GM18502 (cell line): ENCODE results near the gene TMPRSS6.

Experiments
- ATAC-seq: cut with Tn5 transposase; IDR thresholded peaks from one replicate; pipeline ENCODE4 v1.9.1; 2021; ENCODE audit warnings: mild to moderate bottlenecking; ENCODE audit not compliant: unreplicated experiment, poor library complexity

Gene TMPRSS6

DNA sequence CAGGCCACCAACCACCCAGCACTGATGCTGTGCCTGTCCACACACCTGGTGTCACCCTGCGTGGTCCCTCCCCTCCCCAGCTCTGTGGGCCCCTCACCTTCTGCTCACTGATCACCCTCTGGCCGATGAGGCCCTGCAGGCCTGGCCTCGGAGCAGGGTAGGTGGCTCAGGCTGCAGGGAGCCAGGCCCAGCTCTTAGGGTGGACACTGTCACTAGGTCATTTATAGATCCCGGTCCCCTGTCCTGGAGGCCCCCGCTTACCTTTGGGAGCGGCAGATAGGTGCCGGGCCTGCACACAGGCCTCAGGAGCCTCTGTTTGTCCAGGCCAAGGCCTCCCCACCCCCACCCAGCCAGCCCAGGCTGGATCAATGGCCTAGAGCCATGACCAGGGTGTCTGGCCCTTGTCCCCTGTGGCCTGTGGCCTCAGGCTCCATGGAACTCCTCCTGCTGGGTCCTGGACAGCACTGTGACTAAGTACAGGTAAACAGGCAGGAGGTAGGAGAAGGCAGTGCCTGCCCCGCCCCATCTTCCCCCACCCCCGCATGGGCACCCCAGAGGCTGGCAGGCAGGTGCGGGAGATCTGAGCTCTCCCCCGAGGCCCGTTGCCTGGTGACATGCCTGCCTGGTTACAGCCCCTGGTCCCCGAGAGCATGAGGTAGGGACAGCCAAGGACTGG lies at the start of gene TMPRSS6:
TMPRSS6 (minus strand) TSS at position 472 of the 676 bp plus-strand sequence. CDS start 6,296 bp downstream, outside the sequence.
- ATAC-seq = no peak

DNA sequence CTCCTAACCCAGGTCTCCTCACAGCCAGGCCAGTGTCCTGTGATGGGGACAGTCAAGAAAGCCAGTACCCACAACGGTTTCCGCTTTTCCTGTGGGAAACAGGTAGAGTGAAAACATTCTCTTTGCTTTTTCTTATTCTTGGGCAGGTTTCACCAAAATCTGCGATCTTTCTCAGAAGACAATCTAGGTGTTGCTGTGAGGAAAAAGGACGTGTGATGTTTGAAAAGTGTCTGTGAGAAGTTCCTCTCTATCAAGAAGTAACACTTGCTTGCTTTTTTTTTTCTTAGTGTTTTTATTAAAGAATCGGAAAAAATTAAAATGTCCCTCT lies 49.4 kb upstream of the TMPRSS6 start:
- no peak for ATAC-seq

DNA sequence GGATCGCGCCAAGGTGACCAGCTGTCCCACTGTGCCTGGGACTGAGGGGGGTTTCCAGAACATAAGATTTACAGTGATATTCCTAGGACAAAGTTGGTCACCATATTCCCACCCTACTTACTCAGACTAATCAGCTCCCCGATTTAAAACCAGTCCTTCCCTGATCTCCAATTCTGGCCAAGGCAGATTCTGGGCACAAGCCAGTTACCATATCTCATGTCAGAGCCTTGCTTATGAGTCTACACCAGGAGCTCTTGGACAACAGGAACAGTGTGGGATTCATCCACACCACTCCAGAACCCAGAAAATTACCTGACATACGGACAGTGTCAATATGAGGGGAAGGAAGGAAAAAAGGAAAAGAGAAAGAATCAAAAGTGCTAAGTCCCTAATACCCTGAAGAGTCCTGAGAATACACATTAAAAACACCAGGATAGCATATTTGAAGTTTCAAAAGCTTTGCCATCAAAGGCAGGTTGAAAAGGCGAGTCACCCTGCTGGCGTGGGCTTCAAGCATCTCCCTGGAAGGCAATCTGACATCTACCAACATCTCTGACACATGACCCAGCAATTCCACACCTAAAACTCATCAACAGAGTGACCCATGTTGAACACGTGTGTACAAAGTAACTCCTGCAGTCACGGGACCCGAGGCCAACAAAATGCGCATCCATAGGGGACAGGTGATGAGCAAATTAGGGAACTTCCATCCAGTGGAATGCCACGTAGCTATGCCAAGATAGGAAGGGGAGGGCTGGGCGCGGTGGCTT lies 48.2 kb upstream of the TMPRSS6 start:
- ATAC-seq = no peak

DNA sequence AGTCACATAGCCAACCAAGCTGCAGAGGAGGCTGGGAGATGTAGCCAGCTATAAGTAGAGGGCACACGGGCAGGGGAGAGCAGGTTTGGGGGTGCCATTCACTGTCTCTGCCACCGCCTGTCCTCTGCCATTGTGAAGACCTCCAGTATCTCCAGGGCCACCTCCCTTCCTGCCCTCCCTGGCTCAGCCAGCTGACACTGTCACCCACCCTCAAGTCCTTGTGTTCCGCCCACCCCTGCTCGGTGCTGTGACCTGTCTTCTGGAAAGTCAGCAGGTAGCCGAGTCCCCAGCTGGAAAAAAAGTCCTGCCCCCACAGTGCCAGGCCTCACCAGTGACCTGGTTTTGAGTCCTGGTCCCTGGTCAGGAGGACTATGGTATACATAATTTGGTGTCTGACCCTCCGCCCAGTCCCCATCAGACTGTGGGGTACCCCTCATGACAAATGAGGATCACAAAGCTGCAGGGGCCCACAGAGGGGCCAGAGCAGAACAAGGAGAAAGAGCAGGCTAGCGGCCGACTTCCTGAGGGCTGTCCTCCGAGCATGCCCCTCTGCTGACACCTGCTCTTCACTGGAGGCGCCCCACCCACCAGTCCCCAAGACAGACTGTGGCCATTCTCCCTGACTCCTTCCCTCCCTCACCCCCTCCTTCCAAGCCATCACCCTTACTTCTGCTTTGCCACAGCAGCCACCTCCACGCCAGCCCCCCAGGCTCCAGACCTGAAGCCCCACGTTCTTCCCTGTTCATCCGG lies 47.3 kb upstream of the TMPRSS6 start:
- no peak for ATAC-seq

DNA sequence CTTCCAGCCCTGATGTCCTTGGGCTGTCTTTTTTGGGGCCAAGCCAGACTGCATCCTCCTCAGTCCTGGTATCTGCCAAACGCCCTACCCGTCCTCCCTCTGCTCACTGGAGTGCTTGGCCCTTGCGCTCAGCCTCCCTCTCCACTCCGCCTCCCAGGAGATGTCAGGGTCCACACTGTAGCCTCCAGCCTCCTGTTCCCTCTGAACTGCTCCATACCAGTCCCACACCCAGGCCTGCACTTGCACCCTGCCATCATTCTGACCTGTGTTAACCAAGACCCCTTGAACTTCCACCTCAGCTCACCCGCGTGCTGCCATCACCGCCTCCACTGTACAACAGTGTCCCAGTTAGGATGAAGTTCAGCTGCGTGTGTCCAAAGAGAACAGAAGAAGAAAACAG lies 46.5 kb upstream of the TMPRSS6 start:
- no peak for ATAC-seq

DNA sequence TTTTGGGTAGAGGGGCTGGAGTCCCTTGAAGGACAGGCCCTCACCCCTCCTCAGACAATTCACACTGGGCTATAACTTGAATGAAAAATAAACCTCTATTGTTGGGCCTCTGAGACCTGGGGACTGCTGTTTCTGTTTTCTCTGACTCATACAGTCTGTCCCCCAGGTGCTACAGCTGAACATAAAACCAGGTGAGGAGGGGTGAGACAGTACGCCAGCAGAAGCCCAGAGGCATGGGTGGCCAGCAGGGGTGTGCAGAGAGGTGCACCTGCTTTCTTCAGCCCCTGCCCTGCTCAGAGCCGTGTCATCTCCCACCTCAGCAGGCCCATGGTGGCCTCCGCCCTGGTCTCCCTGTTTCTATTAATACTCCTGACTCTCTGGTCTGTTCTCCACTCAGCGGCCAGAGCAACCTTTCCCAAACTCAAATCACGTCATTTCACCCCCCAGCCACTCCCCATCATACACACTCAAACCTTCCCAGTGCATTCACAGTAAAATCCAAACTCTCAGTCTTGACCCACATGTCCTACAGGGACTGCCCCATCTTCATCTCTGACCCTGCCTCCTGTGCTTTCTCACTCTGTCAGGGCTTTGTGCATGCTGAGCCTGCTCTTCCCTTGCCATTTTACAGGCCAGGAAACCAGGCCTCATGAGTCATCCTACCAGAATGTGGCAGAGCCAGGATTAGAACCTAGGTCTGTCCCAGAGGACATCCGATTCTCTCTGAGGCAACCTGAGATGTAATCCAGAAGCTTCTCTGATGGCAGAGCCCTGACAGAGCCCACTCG lies 45.6 kb upstream of the TMPRSS6 start:
- ATAC-seq = no peak

DNA sequence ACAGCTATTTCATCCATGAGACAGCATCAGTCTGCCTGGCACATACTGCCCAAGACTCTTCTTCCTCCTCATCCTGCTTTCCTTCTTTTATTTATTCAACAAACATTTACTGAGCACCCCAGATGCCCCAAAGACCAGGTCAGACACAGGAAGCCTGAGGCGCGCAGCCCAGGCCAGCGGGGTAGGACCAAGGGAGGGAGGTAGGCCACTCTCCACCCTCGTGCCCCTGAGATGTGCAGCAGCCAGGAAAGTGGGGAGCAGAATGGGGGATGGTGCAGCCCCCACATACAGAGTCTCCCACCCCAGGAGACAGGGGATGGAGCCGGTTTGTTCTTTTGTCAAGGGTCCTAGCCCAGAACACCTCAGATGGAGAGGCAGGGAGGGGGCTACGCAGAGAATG lies 44.4 kb upstream of the TMPRSS6 start:
- ATAC-seq = no peak

DNA sequence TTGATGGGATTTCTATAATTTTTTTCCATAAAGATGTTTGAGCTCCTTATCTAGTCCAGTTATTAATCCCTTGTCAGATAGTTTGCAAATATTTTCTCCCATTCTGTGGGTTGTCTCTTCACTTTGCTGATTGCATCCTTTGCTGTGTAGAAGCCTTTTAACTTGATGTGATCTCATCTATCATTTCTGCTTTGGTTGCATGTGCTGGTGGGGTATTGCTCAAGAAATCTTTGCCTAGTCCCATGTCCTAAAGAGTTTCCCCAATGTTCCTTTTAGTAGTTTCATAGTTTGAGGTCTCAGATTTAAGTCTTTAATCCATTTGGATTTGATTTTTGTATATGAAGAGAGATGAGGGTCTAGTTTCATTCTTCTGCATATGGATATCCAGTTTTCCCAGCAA lies 41.9 kb upstream of the TMPRSS6 start:
- no peak for ATAC-seq

DNA sequence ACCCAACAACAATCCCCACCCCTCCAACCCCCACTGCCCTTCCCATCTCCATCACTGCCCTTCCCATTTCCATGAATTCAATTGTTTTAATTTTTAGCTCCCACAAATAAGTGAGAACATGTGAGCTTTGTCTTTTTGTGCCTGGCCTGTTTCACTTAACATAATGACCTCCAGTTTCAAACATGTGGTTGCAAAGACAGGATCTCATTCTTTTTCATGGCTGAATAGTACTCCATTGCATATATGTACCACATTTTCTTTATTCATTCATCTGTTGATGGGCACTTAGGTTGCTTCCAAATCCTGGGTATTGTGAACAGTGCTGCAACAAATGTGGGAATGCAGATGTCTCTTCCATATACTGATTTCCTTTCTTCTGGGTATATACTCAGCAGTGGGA lies 41.2 kb upstream of the TMPRSS6 start:
- no peak for ATAC-seq

DNA sequence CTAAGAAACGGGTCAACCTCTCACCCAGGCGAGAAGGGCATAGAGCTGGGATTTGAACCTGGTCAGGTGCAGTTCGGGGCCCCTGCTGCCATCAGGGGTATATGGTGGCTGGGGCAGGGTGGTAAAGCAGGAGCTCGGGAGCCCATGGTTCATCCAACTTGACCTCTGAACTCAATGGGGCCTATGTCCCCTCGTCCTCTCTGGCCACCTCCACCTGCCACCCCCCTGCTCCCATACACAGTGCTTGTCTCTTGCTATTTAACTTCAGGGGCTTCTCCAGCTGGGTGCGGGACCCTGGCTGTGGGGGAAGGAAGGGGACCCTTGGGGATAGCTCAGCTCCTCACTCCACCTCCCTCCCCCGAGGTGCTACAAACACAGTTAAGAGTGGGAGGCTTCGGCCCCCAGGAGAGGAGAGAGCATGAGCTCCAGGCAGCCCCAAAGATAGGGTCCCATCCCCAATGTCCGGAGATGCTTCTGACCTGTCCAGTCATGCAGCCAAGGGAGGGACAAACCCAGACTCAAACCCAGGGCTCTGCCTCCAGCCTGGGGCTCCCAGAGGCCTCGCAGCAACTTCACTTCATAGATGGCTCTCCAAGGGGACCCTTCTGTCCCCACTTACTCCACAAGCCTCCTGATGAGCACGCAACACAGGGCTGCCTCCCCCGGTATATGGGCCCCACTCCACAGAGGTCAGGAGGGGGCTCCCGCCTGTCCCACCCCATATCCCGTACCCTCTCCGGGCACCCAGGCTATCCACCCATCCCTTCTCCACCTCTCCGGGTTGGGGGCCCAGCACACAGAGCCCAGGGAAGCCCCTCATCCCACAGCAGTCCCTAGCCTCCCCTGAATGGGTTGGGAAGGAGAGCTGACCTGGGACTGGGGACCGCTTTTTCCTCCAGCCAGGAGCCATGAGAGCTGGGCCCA lies 39.5 kb upstream of the TMPRSS6 start:
- ATAC-seq = peak; percentile 12

DNA sequence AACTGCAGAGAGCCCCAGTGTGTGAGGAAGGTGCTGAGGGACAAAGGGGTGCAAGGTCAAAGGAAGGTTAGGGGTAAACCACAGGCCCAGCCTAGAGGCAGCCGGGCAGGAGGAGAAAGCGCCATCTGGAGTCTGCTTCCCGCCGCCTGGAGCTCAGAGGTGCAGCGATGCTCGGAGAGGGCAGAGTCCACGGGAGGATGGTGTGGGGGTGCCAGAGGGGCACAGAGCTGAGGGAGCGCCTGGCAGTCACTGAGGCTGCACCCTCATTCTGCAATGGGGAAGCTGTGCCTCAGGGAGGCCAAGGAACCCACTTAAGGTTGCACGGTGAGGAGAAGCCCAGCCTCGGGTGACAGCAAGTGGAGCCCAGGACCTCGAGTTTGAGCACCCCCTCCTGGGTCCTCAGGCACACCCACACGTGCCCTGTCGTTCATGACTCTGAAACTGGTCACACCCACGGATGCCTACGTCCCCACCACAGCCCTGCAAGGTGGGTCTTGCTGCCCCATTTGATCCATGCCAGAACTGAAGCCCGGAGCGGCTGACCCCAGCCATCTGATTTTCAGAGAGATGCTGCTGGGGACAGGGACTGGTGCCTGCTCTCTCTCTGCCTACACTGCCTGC lies 38.6 kb upstream of the TMPRSS6 start:
- ATAC-seq = no peak

DNA sequence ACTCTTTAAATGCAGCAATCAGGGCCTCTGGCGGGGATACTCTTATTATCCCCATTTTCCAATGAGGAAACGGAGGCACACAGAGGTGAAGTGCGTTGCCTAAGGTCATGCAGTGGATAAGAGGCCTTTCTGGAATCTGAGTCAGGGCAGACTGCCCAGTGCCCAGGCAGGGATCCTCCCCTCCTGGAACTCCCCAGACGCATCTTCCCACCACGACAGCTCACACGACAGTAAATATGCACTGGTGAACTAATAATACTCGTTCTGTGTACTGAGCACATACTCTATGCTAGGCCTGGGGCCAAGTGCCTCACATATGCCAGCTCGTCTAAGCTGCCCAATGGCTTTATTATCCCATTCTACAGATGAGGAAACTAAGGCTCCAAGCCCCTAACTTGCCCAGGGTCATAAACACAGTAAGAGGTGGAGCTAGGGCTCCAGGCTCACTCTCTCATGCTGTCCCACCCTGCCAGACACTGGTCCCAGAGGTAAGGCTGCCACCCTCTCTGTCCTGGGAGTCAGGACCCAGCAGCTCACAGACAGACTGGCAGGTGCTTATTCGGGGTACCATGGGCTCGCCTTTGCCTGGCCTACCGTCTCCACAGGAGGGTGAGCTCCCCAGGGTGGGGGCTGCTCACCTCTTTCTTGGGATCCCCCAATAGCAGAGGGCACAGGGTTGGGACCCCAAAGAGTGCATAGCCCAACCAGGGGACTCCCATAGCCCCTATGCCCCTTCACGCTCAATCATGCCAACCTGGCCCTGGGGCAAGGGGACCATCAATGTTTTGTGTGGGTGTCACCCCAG lies 37.9 kb upstream of the TMPRSS6 start:
- no peak for ATAC-seq

DNA sequence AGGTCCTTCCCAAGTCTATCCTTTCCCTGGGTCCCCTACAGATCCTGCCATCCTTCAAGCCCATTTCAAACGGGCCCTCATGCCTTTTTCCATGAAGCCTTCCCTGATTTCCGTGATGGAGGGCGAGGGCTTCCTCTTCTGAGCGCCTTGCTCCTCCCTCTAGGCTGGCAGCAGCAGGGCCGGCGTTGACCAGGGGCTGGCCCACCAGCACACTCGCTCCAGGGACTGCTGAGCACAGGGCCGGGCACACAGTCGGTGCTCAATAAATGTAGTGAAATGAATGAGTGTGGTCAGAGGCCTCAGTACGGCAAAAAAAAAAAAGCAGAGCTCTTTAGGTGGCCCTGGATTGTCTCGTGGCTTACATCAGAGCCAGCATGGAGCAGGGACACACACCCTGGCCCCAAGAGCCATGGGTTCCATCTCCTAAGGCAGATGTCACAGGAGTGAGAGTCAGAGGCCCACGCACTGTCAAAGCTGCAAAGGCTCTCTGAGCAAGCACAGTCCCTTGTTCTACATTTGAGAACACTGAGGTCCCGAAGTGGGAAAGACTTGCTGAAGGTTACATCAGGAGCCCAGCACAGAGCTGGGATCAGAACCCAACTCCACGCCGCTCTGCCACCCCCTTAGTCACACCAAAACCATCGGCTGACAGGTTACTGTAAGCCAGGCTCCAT lies 37.1 kb upstream of the TMPRSS6 start:
- ATAC-seq = no peak

DNA sequence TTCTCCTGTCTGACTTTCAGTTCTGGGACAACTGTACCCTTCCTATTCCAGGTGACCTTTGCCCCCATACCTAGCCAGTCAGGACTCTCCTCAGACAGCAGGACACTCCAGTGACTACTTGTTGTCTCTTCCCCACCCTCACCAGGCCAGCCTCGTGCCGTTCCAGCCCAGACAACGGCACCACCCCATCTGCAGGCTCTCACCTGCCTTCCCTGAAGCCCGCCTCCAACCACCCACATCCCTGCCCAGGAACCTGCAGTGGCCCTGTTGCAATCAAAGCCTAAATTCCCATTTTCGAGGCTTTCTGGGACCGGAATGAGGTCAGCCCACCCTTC lies 36.5 kb upstream of the TMPRSS6 start:
- ATAC-seq = no peak

DNA sequence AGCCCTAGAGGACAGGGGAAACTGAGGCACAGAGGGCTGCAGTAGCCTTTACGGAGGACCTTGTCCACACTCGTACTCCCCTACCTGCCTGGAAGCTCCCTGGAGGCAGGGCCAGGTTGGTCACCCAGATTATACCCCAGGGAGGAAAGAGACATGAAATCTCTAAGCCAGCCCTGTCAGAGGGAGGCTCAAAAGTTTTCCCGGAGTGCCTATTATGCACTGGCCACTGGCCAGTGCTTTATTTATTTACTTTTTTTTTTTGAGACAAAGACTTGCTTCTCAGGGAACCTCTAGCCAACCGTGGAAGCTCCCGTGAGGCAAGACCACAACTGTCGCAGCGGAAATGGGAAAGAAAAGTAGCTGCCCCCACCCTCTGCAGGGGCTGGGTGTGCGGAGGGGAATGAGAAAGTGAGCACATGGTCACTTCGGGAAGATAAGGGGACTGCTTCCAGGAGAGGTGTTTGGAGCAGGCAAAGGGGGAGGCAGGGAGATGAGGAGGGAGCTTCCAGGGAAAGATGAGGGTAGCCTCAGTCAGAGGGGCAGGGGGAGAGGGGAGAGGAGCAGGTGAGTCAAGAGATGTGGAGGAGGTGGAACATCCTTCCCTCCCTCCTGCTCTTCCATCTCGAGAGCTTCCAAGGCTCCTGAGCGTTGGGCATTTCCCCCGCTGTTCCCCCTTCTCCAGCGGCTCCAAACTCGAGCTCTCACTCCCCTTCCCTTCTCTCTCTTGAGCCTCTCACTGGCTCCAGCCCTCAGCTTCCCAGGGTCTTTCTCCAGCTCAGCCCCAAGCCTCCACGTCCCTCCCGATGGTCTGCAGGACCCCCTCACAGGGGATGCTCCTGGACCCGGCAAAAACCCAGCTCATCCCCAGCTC lies 35.9 kb upstream of the TMPRSS6 start:
- no peak for ATAC-seq

DNA sequence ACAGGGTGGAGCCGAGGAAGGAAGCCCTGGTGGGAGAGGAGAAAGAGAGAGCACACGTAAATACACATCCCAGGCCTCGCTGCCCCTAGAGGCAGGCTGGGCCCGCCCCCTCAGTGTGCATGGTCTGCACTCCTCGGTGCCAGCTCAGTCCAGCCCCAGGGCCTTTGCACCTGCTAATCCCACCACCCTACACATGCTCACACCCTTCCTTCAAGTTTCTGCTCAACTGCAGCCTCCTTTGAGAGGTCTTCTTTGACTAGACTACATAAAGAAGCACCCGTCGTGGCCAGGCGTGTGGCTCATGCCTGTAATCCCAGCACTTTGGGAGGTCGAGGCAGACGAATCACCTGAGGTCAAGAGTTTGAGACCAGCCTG lies 34.7 kb upstream of the TMPRSS6 start:
- ATAC-seq = no peak

DNA sequence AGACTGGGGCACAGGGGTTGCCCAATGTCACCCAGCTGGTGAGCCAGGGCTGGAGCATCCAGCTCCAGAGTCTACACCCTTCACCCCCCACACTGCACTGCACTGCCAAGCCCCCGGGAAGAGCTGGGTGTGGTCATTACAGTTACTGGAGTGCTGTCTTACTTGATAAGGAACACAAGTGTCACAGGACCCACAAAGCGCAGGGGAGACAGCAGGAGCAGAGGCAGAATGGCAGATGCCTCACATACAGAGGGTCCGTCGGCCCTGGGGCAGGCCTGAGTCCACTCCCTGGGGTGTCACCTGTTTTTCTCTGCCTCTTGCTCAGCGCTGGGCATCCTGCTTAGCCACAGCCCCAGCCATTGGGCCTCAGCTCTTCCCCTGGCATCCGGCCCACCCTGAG lies 32.5 kb upstream of the TMPRSS6 start:
- ATAC-seq = no peak
